Peyer's patch (tissue), 4 donors: Measurements from ENCODE around the gene PKP4. TPM values are rescaled to one million over a fixed set of nuclear protein-coding genes. Genes with fewer than 3 reads are reported as not detected.

ENCODE experiments used
- DNase-seq, 3 donors: peaks; one replicate each; pipeline ENCODE4 v3.0.0-alpha.2; 2017 to 2019
- H3K27ac ChIP-seq, 4 donors: fragments of 200-600 bp; sonication (generic); one replicate each; pipeline ENCODE4 v1.5.1; 2016 to 2019
- H3K27me3 ChIP-seq, 2 donors: fragments of 200-600 bp; sonication (generic); one replicate each; pipeline ENCODE4 v1.5.1; 2019
- H3K36me3 ChIP-seq, 3 donors: fragments of 200-600 bp; sonication (generic); one replicate each; pipeline ENCODE4 v1.5.1; 2016 to 2019
- H3K4me1 ChIP-seq, 4 donors: fragments of 200-600 bp; sonication (generic); one replicate each; pipeline ENCODE4 v1.5.1; 2016 to 2019
- H3K4me3 ChIP-seq, 4 donors: fragments of 200-600 bp; sonication (generic); 1 replicate in 3 of 4; 2 replicates in 1 of 4; pipeline ENCODE4 v1.5.1; 2016 to 2019; ENCODE audit warnings: mild to moderate bottlenecking in 1 of 4
- H3K9me3 ChIP-seq, 4 donors: fragments of 200-600 bp; sonication (generic); one replicate each; pipeline ENCODE4 v1.5.1; 2016 to 2019; ENCODE audit warnings: mild to moderate bottlenecking in 1 of 4
- POLR2A ChIP-seq, 2 donors: fragments of 450-650 bp; IDR thresholded peaks; one replicate each; pipeline ENCODE4 v1.5.1; 2017; ENCODE audit warnings: antibody characterized with exemption in 2 of 2, mild to moderate bottlenecking in 2 of 2, moderate library complexity in 2 of 2
- total RNA-seq, 4 donors: library from RNA; depleted of rRNA; stranded (reverse); fragments of >200 nt; gene quantifications; one replicate each; pipeline ENCODE4 v1.1.0, GENCODE V29; 2016
- TF ChIP-seq, protein P1 (sequence below), 6 experiments: fragments of 450-650 bp in 4 of 6; fragments of 200-600 bp in 2 of 6; sonication (generic) in 1 of 6; IDR thresholded peaks; one replicate each; pipeline ENCODE4 v1.5.1; 2017 to 2019; ENCODE audit warnings: antibody characterized with exemption in 6 of 6, mild to moderate bottlenecking in 3 of 6, moderate library complexity in 1 of 6

The PKP4 gene
- total RNA-seq, 4 donors from 2014 or later = 67.8 to 168 (median 117) TPM

DNA sequence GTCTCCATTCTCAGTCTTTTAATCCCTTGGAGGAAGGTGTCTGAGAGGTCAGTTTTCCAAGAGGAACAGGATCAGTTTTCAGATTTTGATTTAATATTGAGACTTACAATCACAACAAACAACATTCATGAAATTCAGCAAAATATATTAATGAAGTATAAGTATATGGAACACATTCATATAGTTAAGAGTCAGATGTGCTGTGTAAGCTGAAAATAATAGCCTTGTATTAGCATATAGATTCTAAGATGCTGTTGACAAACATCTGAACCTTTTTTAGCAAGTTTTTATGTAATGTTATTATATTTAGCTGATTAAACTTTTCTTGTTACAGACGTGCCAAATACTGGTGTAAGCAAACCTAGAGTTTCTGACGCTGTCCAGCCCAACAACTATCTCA lies 163.9 kb downstream of the PKP4 start:
- TF ChIP-seq, protein P1, sequence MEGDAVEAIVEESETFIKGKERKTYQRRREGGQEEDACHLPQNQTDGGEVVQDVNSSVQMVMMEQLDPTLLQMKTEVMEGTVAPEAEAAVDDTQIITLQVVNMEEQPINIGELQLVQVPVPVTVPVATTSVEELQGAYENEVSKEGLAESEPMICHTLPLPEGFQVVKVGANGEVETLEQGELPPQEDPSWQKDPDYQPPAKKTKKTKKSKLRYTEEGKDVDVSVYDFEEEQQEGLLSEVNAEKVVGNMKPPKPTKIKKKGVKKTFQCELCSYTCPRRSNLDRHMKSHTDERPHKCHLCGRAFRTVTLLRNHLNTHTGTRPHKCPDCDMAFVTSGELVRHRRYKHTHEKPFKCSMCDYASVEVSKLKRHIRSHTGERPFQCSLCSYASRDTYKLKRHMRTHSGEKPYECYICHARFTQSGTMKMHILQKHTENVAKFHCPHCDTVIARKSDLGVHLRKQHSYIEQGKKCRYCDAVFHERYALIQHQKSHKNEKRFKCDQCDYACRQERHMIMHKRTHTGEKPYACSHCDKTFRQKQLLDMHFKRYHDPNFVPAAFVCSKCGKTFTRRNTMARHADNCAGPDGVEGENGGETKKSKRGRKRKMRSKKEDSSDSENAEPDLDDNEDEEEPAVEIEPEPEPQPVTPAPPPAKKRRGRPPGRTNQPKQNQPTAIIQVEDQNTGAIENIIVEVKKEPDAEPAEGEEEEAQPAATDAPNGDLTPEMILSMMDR (IDR thresholded peaks at IDR 0.05) = no peak
- no peak for TF ChIP-seq POLR2A (IDR thresholded peaks at IDR 0.05)
- Histone ChIP-seq H3K9me3 (no peaks in the 10 kb centered on the region), H3K4me1 (no peaks in the 10 kb centered on the region), H3K27me3 (no peaks in the 10 kb centered on the region), H3K4me3 (no peak overlapping the region), H3K36me3 (peaks cover 0 to 35% (median 0%) of the 10 kb centered on the region in 3 donors), H3K27ac (no peak overlapping the region)
- DNase-seq = no peak

DNA sequence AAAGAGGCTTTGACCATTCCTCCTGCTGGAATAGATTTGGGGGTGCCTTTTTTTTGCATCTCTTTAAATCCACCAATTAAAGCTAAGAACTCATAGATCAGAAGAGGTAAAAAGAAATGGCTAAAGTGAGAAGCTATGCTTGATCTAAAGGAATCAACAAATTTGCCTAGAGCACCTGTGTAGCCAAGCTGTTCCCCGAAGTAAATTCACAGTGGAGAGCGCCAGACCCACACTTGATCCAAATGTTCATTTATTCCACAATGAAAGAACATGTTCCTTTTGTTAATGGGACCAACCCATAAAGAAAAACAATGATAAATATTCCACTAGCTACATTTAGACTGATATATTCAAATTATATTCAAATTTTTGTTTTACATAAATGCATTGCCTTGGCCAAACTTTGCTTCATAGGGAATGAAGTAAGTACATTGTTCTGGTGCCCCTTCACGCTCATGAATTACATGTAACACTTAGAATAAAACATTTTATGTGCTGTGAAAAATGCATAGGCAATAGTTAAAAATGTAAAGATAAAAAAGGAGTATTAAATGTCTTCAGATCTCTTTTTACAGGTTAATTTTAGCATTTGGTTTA lies 167.4 kb downstream of the PKP4 start:
- Histone ChIP-seq H3K36me3 (peaks cover 0 to 35% (median 0%) of the 10 kb centered on the region in 3 donors), H3K9me3 (no peaks in the 10 kb centered on the region), H3K4me3 (no peak overlapping the region), H3K4me1 (no peaks in the 10 kb centered on the region), H3K27me3 (no peaks in the 10 kb centered on the region), H3K27ac (no peak overlapping the region)
- no peak for DNase-seq
- TF ChIP-seq POLR2A (IDR thresholded peaks at IDR 0.05) = no peak
- TF ChIP-seq, protein P1 (IDR thresholded peaks at IDR 0.05) = no peak

DNA sequence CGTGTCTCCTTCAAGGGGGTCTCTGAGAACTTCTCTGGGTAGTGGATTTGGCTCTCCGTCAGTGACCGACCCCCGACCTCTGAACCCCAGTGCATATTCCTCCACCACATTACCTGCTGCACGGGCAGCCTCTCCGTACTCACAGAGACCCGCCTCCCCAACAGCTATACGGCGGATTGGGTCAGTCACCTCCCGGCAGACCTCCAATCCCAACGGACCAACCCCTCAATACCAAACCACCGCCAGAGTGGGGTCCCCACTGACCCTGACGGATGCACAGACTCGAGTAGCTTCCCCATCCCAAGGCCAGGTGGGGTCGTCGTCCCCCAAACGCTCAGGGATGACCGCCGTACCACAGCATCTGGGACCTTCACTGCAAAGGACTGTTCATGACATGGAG lies 168.2 kb downstream of the PKP4 start:
- H3K4me3 ChIP-seq = no peak overlapping the region
- no peaks in the 10 kb centered on the region for H3K27me3 ChIP-seq
- DNase-seq = no peak
- H3K36me3 ChIP-seq = peaks cover 0 to 35% (median 0%) of the 10 kb centered on the region in 3 donors
- H3K9me3 ChIP-seq = no peaks in the 10 kb centered on the region
- no peaks in the 10 kb centered on the region for H3K4me1 ChIP-seq
- TF ChIP-seq, protein P1 (IDR thresholded peaks at IDR 0.05) = no peak
- no peak for TF ChIP-seq POLR2A (IDR thresholded peaks at IDR 0.05)
- no peak overlapping the region for H3K27ac ChIP-seq

DNA sequence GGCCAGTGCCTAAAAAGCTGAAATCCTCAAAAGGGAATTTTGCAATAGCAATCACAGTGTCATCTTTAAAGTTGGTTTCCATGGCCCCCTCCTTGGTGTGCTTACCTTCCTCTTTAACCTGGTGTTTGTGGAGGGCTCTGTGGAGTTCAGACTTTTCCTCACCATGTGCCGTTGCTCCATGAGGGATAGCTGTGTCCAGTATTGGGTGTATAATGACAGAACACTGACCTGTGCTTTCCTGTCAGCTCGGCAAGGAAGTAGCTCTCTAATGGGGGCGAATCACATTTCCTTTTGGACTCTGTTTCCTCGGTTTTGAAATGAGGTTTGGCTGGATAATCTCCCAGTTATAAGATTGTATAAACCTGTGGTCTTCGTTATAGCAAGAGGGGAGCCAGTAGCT lies 172.4 kb downstream of the PKP4 start:
- H3K27ac ChIP-seq = no peak overlapping the region
- H3K4me1 ChIP-seq = no peaks in the 10 kb centered on the region
- no peak for TF ChIP-seq POLR2A (IDR thresholded peaks at IDR 0.05)
- TF ChIP-seq, protein P1 (IDR thresholded peaks at IDR 0.05) = no peak
- H3K4me3 ChIP-seq = no peak overlapping the region
- no peak for DNase-seq
- H3K9me3 ChIP-seq = no peaks in the 10 kb centered on the region
- H3K36me3 ChIP-seq = peaks cover 0 to 30% (median 0%) of the 10 kb centered on the region in 3 donors
- H3K27me3 ChIP-seq = no peaks in the 10 kb centered on the region

DNA sequence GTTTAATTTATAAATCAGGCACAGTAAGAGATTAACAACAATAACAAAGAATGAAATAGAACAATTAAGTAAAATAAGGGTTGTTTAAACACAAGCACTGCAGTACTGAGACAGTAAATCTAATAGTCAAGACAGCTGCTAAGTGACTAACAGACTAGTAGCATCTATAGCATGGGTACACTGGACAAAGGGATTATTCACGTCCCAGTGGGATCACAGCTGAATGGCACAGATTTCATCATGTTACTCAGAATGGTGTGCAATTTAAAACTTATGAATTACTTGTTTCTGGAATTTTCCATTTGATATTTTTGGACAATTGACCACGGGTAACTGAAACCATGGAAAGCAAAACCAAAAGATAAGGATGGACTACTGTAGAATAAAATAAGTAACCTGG lies 176.5 kb downstream of the PKP4 start:
- Histone ChIP-seq H3K4me1 (no peaks in the 10 kb centered on the region), H3K27me3 (no peaks in the 10 kb centered on the region), H3K27ac (no peak overlapping the region), H3K4me3 (no peak overlapping the region), H3K36me3 (peaks cover 0 to 22% (median 0%) of the 10 kb centered on the region in 3 donors), H3K9me3 (no peaks in the 10 kb centered on the region)
- no peak for DNase-seq
- TF ChIP-seq, protein P1 (IDR thresholded peaks at IDR 0.05) = no peak
- TF ChIP-seq POLR2A (IDR thresholded peaks at IDR 0.05) = no peak

DNA sequence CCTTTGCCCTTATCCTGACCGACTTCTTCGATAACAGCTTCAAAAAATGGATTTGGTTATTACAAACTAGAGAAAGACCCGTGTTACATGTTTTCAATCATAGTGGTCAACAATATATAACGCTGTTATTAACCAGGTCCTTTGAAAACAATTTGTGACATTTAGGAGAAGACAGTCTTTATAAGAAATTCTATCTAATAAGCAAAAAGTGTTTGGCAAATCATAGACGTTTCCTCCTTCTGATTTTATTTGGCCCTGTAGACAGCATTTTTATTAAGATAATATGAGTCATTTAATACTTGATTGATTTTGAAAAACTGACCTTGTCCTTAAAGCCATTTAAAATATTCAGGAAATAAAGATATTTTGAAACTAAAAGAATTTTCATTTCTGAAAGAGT lies 177.9 kb downstream of the PKP4 start:
- H3K27me3 ChIP-seq = no peaks in the 10 kb centered on the region
- H3K4me1 ChIP-seq = no peaks in the 10 kb centered on the region
- H3K4me3 ChIP-seq = no peak overlapping the region
- DNase-seq = no peak
- peaks cover 0 to 22% (median 0%) of the 10 kb centered on the region in 3 donors for H3K36me3 ChIP-seq
- TF ChIP-seq POLR2A (IDR thresholded peaks at IDR 0.05) = no peak
- TF ChIP-seq, protein P1 (IDR thresholded peaks at IDR 0.05) = no peak
- no peaks in the 10 kb centered on the region for H3K9me3 ChIP-seq
- H3K27ac ChIP-seq = no peak overlapping the region
